GM23338 (cell line): ENCODE results near the gene PDE4D.

Experiments
- CREB1 ChIP-seq: fragments of 250-450 bp; sonication (Bioruptor Pico); IDR thresholded peaks from 2 replicates; pipeline ENCODE4 v1.5.0; 2020; ENCODE audit warnings: low read depth, mild to moderate bottlenecking, moderate library complexity
- EZH2 ChIP-seq: fragments of 200-600 bp; sonication (generic); IDR thresholded peaks from one replicate; pipeline ENCODE4 v1.8.0; 2017; ENCODE audit warnings: antibody characterized with exemption, mild to moderate bottlenecking, low read depth; ENCODE audit not compliant: unreplicated experiment
- EZH2phosphoT487 ChIP-seq: fragments of 200-600 bp; sonication (generic); IDR thresholded peaks from one replicate; pipeline ENCODE4 v1.8.1; 2018; ENCODE audit warnings: antibody characterized with exemption; ENCODE audit not compliant: unreplicated experiment
- JUNB ChIP-seq: IDR thresholded peaks from one replicate; pipeline ENCODE4 v1.6.1; 2016; ENCODE audit warnings: antibody characterized with exemption; ENCODE audit not compliant: unreplicated experiment
- POLR2AphosphoS5 ChIP-seq: IDR thresholded peaks from 2 replicates; pipeline ENCODE4 v1.6.1; 2016; ENCODE audit warnings: antibody characterized with exemption, low read depth
- ZNF114 ChIP-seq: fragments of 250-450 bp; sonication (Bioruptor Pico); IDR thresholded peaks from 2 replicates; pipeline ENCODE4 v1.5.0; 2020; ENCODE audit warnings: mild to moderate bottlenecking, moderate library complexity
- TF ChIP-seq, protein P1 (sequence below), 2 experiments: fragments of 200-600 bp in 1 of 2; sonication (generic) in 1 of 2; conservative IDR thresholded peaks; 2 replicates each; pipeline versions ENCODE4 v1.5.1 to v1.6.1; 2016 to 2017; ENCODE audit warnings: antibody characterized with exemption in 2 of 2, low read depth in 2 of 2, mild to moderate bottlenecking in 2 of 2, moderate library complexity in 1 of 2
- TF ChIP-seq, protein P2 (sequence below): IDR thresholded peaks from one replicate; pipeline ENCODE4 v1.6.1; 2018; ENCODE audit warnings: antibody characterized with exemption; ENCODE audit not compliant: unreplicated experiment

DNA sequence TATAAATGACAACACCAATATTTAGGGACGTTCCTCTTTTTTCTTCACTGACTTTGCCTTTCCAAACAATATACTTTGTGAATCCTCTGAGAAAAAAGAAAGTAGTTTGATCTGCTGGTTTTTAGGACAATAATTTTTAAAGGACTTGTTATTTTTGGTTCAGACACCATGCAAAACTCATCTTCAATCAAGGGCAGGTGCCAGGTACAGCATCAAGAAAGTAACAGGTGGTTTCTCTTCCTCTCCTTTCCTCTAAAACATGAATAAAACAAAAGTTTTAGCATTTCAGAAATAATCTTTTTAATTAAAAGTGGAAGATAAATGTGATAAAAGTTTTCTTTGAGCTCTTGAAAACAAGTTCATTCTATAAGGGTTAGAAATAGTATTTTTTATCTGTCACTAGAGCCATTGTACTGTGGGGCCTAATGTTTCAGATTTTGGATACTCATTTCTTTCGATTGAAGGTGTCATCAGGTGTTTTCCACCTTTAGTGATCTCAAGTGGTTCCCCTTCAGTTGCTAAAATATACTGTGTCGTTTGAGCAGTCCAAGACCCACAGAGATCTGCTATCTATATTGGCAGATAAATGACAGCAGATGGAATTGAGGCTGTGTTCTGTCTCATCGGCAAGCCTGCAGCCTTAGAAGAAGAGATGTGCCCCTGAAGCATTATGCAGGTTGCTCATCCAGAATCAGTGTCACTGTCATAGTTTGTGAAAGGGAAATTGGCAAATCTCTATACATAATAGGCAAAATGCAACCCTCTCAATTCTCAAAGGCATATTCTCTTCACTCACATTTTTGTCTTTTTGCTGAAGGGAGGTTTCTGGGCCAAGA is 499.7 kb downstream of the PDE4D start:
- TF ChIP-seq POLR2AphosphoS5 = no peak
- TF ChIP-seq, protein P1, sequence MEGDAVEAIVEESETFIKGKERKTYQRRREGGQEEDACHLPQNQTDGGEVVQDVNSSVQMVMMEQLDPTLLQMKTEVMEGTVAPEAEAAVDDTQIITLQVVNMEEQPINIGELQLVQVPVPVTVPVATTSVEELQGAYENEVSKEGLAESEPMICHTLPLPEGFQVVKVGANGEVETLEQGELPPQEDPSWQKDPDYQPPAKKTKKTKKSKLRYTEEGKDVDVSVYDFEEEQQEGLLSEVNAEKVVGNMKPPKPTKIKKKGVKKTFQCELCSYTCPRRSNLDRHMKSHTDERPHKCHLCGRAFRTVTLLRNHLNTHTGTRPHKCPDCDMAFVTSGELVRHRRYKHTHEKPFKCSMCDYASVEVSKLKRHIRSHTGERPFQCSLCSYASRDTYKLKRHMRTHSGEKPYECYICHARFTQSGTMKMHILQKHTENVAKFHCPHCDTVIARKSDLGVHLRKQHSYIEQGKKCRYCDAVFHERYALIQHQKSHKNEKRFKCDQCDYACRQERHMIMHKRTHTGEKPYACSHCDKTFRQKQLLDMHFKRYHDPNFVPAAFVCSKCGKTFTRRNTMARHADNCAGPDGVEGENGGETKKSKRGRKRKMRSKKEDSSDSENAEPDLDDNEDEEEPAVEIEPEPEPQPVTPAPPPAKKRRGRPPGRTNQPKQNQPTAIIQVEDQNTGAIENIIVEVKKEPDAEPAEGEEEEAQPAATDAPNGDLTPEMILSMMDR (conservative IDR thresholded peaks at IDR 0.05; ENCODE audit: low read depth in 2 of 2) = no peak
- no peak for TF ChIP-seq EZH2
- TF ChIP-seq ZNF114 = no peak
- no peak for TF ChIP-seq CREB1
- TF ChIP-seq EZH2phosphoT487 = no peak
- TF ChIP-seq, protein P2, sequence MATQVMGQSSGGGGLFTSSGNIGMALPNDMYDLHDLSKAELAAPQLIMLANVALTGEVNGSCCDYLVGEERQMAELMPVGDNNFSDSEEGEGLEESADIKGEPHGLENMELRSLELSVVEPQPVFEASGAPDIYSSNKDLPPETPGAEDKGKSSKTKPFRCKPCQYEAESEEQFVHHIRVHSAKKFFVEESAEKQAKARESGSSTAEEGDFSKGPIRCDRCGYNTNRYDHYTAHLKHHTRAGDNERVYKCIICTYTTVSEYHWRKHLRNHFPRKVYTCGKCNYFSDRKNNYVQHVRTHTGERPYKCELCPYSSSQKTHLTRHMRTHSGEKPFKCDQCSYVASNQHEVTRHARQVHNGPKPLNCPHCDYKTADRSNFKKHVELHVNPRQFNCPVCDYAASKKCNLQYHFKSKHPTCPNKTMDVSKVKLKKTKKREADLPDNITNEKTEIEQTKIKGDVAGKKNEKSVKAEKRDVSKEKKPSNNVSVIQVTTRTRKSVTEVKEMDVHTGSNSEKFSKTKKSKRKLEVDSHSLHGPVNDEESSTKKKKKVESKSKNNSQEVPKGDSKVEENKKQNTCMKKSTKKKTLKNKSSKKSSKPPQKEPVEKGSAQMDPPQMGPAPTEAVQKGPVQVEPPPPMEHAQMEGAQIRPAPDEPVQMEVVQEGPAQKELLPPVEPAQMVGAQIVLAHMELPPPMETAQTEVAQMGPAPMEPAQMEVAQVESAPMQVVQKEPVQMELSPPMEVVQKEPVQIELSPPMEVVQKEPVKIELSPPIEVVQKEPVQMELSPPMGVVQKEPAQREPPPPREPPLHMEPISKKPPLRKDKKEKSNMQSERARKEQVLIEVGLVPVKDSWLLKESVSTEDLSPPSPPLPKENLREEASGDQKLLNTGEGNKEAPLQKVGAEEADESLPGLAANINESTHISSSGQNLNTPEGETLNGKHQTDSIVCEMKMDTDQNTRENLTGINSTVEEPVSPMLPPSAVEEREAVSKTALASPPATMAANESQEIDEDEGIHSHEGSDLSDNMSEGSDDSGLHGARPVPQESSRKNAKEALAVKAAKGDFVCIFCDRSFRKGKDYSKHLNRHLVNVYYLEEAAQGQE = no peak
- TF ChIP-seq JUNB = no peak
